ENCODE measurements around the gene SCARF1.

DNA sequence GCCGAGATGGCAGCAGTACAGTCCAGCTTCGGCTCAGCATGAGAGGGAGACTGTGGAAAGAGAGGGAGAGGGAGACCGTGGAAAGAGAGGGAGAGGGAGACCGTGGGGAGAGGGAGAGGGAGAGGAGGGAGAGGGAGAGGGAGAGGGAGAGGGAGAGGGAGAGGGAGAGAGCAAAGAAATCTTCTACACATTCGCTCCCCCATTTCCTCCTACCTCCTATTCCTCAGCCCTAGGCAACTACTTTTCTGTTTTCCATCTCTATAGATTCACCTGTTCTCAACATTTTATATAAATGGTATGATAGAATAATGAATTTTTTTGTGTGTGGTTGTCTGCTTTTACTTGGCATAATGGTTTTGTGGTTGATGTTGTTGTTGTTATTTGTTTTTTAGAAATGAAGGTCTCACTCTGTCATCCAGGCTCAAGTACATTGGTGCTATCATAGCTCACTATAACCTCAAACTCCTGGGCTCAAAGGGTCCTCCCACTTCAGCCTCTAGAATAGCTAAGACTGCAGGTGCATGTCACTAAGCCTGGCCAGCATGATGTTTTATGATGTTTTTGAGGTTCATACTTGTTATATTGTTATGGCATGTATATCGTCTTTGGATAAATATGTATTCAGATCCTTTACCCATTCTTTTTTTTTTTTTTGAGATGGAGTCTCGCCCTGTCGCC, 45.2 kb upstream of the SCARF1 start:
- no peak for TF ChIP-seq POLR2A (IDR thresholded peaks at IDR 0.05)
- TF ChIP-seq, protein P1, sequence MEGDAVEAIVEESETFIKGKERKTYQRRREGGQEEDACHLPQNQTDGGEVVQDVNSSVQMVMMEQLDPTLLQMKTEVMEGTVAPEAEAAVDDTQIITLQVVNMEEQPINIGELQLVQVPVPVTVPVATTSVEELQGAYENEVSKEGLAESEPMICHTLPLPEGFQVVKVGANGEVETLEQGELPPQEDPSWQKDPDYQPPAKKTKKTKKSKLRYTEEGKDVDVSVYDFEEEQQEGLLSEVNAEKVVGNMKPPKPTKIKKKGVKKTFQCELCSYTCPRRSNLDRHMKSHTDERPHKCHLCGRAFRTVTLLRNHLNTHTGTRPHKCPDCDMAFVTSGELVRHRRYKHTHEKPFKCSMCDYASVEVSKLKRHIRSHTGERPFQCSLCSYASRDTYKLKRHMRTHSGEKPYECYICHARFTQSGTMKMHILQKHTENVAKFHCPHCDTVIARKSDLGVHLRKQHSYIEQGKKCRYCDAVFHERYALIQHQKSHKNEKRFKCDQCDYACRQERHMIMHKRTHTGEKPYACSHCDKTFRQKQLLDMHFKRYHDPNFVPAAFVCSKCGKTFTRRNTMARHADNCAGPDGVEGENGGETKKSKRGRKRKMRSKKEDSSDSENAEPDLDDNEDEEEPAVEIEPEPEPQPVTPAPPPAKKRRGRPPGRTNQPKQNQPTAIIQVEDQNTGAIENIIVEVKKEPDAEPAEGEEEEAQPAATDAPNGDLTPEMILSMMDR (IDR thresholded peaks at IDR 0.05 in 8 of 11, conservative IDR thresholded peaks at IDR 0.05 in 3 of 11): no peak
